Inferior parietal cortex (tissue), 1 donor: Measurements from ENCODE around the gene KIAA1614.

Source experiments
- DNase-seq: peaks from one replicate; pipeline ENCODE4 v3.0.0-alpha.2; 2016; ENCODE audit errors: extremely low spot score

KIAA1614 gene

DNA sequence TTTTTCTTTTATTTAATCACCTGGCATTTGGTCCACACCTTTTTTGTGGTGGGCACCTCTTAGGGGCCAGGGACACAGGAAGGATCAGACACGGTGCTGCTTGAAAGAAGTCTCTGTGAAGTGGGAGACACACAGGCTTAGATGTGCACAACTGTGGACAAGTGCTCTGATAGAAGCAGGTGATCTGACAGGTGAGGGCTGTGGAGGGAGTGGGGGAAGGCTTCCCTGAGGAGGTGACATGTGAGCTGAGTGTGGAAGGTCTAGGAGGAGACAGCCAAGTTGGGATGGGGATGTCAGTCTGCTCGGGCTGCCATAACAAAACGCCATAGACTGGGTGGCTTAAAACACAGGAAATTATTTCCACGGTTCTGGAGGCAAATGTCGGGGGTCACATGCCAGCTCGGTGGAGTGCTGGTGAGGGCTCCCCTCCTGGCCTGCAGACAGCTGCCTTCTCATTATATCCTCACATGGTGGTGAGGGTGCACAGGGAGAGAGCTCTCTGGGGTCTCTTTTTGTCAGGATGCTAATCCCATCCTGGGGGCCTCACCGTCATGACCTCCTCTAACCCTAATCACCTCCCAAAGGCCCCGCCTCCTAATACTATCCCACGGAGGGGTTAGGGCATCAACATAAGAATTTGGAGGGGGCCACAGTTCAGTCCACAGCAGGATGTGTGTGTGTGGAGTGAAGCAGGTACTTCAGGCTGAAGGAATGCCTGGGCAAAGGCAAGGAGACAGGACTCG is 5.2 kb upstream of the KIAA1614 start:
- no peak for DNase-seq

GRCh38 chr1:180908074-180908765 is 4.5 kb upstream of the KIAA1614 start:
- DNase-seq: no peak

GRCh38 chr1:180909005-180909414 is 3.7 kb upstream of the KIAA1614 start:
- DNase-seq: no peak

DNA sequence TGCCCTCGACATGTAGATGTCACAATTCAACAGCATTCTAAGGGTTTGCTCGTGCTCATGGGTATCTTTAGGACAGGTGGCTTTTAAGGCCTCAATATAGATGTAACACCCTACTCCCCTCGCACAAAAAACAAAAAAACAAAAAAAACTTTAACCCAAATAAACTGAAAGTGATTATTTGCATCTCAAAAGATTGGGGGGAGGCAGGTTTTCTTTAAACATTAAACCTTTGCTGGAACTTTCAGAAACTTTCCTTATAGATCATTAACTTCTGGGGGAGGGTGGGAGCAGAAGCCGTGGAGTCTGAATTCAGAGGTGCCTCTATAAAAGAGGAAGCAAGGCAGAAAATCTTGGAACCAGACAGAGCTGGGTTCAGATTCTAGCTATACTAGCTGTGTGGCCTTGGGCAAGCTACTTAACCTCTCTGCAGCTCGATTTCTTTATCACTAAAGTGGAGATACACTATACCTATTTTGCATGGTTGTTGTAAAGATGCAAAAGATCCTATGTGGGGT is 3.2 kb upstream of the KIAA1614 start:
- DNase-seq: no peak

DNA sequence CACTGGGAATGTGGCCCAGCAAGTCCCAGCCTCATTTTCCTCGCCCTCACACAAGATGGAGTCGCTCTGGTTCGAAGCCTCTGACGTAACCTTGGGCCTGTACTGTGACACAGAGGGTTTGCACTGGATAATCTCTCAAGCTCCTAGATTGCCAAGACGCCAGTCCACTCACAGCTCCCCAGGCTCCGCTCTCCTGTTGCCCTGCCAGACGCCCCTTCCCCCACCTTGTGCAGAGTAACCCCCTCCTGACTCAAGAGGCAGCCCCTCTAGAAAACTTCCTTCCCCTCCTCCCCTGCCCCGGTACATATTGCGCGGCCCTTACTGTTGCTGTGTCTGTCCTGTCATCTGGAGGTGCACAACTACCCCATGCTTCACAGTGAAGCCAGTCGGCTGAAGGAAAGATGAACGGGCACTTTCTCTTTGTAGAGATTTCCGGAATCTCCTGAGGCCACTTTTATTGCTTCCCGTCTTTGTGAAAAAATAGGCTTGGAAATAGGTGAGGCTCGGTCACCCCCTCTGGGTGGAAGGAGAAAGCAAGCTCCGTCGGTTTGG is 981 bp upstream of the KIAA1614 start:
- no peak for DNase-seq

GRCh38 chr1:180912211-180912800 is 391 bp upstream of the KIAA1614 start:
- DNase-seq: no peak

DNA sequence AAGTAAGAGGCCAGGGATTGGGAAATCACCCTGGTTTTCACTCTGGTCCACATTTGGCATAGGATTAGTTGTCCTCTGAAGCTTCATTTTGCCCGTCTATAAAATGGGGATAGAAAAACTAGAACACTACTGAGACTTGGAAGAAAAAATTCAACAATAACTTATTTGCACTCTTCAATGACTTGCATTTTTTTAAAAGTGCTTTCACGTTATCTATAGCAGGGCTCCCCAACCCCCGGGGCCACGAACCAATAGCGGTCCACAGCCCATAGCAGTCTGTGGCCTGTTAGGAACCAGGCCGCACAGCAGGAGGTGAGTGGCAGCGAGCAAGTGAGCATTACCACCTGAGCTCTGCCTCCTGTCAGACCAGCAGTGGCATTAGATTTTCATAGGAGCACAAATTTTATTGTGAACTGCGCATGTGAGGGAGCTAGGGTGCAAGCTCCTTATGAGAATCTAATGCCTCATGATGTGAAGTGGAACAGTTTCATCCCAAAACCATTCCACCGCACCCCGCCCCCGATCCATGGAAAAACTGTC is 2.8 kb downstream of the KIAA1614 start:
- DNase-seq: no peak

DNA sequence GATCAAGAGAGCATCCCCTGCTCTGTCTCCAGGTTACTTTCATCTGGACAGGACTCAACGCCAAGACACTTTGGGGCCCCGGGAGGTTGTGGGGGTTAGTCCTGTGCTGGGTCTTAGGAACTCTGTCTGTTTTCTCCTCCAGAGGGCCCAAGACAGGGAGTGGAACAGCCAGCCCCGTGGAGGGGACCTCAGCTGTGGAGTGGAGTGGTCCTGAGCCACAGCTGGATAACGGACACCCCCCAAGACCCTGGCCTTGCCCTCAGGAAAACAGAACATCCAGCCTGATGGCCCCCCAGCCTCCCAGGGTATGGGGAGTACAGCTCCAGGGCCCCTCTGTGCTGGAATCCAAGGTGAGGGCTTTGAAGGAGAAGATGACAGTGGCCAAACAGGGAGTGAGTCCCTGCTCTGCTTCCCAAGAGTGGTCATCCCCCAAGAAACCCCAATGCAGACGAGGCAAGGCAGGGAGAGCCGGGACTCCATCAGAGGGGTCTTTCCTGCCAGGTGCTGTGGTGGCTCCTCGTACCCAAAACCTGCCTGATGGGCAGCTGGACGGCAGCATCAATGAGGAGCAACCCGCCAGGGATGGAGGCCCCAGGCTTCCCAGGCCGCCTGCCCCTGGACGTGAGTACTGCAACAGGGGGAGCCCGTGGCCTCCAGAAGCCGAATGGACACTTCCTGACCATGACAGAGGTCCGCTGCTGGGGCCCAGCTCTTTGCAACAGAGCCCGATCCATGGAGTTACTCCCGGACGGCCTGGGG is 3.5 kb downstream of the KIAA1614 start:
- no peak for DNase-seq

DNA sequence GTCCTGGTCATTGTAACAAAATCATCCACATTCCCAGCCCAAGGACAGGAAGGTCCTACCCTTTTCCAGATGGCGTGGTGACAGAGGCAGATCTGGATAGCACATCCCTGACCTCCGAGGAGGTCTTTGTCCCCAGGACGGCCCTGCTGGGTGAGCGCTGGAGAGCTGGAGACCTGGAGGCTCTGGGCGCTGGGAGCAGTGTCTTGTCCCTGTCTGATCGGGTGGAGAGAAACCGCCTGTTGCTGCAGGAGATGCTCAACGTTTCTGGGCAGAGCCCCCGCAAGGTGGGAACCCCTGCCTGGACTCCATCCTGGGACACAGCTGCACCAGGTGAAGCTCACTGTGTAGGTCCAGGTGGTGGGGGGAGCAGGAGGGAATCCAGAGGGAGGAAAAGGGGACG is 4.1 kb downstream of the KIAA1614 start:
- DNase-seq: no peak

- no peak for DNase-seq
Measured at GRCh38 chr1:180917306-180918065, 4.8 kb downstream of the KIAA1614 start.

DNA sequence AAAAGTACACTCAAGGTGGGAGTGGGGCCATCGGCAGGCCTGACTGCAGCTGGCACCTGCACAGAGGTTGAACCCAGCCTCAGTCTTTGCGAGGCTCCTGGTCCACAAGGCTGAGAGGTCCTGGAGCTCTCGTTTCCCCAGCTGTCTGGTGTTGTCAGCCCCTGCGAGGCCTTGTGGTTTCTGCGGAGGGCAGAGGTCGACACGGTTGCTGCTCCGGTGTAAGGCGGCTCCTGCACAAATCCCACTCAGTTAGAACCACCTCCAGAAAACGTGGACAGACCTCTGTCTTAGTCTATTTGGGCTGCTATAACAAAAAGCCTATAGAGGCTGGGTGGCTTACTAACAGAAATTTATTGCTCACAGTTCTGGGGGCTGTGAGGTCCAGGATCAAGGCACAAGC is 5.8 kb downstream of the KIAA1614 start:
- DNase-seq: no peak

DNA sequence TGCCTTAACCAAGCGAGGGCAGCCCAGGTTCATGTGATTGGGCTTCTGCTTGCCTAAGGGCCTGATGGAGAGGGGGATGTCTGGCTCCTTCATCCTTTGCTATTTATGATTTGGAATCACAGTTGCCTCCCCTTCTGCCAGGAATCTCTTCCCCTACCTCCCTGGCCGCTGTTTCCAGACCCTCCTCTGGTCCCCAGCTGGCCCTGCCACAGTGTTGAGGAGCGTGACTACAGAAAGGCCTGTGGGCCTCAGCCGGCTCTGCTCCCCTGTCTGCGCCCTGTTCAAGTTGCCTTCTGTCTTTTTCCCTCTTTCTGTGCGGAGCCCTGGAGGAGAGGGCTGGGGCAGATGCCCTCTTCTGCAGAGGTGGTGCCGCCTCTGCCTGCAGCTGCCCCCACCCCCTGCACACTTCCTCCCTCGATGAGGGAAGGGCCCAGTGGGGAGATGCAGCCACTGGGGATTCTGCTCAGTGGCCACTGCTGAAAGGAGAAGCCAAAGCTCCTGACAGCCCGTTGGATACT is 6.5 kb downstream of the KIAA1614 start:
- no peak for DNase-seq

GRCh38 chr1:180920193-180920592 is 7.5 kb downstream of the KIAA1614 start:
- no peak for DNase-seq

DNA sequence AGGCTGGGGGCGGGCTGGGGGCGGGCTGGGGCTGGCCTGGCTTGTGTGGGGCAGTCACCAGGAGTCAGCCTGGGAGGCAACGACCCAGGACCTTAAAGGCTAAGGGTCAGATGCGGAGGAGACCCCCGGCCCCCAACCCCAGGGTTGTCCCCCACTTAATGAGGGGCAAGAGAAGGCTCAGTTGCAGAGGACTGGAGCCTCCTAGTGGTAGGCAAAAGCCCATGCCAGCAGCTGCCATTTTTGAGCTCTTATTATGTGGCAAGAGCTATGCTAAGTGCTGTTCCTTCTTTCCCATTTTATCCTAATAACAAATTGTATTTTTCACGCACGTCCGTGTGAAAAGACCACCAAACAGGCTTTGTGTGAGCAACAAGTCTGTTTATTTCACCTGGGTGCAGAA is 8.0 kb downstream of the KIAA1614 start:
- no peak for DNase-seq

- no peak for DNase-seq
Measured at GRCh38 chr1:180921386-180921785, 8.7 kb downstream of the KIAA1614 start.

GRCh38 chr1:180921891-180922630 is 9.4 kb downstream of the KIAA1614 start:
- DNase-seq: no peak

GRCh38 chr1:180922631-180923015 is 9.9 kb downstream of the KIAA1614 start:
- no peak for DNase-seq

GRCh38 chr1:180923021-180923841 is 10.5 kb downstream of the KIAA1614 start:
- DNase-seq: no peak

DNA sequence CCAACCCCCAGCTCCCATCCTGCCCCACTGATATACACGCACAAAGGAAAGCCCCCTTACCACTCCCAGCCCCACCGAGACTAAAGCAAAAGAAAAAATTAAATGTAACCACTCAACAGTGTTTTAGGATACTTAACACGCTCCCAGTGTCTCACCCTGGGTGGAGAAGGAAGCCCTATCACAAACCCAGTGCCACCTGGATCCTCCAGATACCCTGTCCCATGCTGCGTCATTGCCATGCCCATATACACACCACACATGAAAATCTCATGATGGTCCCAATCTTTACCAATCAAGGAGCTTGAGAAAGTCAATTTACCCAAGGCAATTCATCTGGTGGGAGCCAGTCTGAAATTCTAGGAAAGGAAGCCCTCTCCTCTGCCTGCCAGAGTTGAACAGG is 11.2 kb downstream of the KIAA1614 start:
- DNase-seq: no peak
